Stimulated activated CD4-positive, alpha-beta T cell treated with anti-CD3 and anti-CD28 coated beads, Interleukin-1b, Interleukin-23, amount 100 ng/mL, for 24 hours (primary cell): ENCODE measurements around the gene ASTN1.

ENCODE experiments used
- DNase-seq, 4 experiments: peaks; one replicate each; pipeline ENCODE4 v3.0.0-alpha.2; 2020; ENCODE audit warnings: low read depth in 4 of 4, low spot score in 1 of 4

ASTN1 gene

DNA sequence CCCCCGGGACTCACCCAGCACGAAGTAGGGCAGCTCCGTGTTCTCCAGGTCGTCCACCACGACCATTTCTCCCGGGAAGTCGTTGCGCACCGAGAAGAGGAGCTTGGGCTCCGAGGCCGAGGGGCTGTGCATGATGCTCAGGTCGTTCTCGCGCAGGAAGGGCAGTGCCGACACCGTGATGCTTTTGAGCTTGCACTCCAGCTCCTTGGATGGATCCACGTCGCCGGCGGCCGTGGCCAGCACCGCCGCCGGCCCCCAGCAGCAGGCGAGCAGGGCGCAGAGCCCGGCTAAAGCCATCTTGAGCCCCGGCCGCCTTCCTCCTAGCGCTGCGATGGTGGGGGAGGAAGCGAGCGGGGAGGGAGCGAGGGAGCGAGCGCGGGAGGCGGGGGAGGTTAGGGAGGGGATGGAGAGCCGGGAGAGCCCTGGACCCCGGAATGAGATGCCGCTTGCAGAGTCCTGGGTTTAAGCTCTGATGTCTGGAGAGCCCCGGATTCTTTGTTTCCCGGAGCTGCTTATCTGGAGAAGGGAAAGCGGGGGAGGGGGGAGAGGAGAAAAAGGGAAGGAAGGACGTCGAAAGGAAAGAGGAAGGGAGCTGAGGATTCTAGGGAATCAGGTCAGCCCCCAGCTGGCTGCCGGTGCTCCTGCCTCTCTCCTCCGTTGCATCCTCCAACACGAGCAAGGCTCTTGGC, at the start of gene ASTN1:
Gene ASTN1, minus strand, starts transcription at position 333 of the 689 bp plus-strand sequence. Its CDS starts 36 bp downstream, at position 297.
- DNase-seq = no peak

DNA sequence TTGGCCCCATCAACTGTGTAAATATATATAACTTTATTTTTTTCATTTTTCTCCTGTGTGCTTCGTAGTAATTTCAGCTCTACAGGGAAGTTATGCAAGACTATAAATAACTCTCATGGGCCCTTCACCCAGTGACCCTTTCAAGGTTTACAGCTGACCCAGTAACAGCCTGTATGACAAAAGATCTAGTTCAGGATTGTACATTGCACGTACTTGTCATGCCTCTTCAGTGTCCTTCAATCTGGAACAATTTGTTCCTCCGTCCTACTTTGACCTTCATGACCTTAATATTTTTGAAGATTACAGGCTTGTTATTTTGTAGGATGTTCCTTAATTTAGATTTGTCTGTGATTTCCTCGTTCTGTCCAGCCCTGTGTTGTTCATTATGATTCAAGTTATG, 46.7 kb upstream of the ASTN1 start:
- DNase-seq = no peak

GRCh38 chr1:177210071-177210470, 45.6 kb upstream of the ASTN1 start:
- DNase-seq = no peak

DNA sequence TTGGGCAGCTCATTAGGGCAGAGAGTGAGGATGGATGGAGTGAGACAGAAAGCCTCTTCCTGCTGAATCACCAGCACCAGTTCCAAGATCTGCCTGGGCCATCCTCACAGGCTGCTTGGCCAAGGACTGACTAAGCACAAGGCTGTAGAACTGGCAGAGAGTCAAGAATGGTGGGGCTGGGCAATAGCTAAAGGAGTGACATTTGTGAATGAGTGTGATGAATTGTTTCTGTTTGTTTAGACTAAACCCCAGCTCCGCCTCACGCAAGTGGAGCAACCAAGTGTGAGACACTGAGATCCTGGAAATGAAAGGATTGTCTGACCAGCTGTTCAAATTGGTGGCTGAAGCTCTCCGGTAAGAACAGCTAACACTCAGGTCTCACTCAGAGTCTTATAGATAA, 44.8 kb upstream of the ASTN1 start:
- no peak for DNase-seq

- no peak for DNase-seq
Measured at GRCh38 chr1:177208920-177209319, 44.4 kb upstream of the ASTN1 start.

- no peak for DNase-seq
Measured at GRCh38 chr1:177206831-177207355, 42.4 kb upstream of the ASTN1 start.

GRCh38 chr1:177200290-177200689, 35.8 kb upstream of the ASTN1 start:
- DNase-seq = no peak

- no peak for DNase-seq
Measured at GRCh38 chr1:177198243-177198642, 33.7 kb upstream of the ASTN1 start.

DNA sequence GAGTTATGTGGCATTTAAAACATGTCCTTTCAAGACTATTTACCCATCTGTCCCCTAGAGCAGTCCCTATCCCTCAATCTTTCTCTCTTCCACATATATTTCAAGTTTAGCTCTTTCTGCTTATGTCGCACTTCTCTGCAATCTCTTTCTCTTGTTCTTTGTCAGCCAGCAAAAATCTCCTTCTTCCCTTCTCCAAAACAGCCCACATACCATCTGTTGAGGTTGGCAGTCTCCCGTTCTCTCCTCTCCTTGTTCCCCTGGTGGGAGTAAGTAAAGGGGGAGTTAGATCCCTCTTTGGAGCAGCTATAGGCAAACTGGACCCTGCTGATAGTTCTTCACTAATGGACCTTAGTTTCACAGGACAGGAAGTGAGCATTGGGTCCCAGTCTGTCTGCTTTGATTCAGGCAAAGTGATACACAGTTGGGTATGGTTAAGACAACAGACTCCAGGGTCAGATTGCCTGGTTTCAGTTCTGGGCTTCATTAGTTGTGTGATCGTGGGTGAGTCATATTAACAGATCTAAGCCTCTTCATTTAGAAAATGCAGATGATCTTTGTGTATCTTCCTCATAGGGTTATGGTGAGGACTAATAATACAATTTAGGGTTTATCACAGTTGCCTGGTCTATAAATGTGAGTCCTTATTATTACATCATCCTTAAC, 25.9 kb upstream of the ASTN1 start:
- no peak for DNase-seq

DNA sequence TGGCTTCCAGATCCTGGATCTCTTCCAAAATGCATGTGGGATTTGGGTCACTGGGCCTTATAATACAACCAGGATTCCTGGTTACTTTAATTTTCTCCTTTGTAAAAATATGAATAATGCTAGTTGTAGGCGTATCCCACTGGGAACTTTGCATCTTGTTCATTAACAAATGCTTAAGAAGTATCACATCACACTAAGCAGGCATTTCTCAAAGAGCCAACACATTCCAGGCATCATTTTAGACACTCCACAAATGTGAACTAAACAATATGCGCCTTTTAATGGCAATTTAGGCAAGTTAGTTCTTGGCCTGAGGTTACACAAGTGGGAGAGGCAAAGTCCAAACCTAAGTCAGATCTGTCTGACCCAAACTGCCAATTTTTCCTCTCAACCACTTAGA, 22.1 kb upstream of the ASTN1 start:
- no peak for DNase-seq

DNA sequence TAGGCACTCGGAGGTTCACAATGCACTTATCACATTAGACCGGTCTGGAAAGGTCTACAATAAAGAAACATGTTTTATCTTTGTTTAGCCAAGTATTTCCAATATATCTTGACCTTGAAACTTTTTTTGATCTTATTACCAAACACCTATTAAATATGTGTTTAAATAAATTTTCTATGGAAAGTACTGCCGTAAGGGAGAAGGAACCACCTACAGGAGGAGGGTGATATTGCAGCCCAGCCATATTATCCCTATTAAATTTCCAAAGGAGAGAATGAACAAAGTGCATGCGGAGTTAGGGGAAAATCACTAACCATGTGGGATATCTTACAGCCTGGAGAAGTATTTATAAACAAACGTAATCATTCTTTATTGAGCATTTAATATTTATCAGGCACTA, 20.7 kb upstream of the ASTN1 start:
- DNase-seq = no peak

DNA sequence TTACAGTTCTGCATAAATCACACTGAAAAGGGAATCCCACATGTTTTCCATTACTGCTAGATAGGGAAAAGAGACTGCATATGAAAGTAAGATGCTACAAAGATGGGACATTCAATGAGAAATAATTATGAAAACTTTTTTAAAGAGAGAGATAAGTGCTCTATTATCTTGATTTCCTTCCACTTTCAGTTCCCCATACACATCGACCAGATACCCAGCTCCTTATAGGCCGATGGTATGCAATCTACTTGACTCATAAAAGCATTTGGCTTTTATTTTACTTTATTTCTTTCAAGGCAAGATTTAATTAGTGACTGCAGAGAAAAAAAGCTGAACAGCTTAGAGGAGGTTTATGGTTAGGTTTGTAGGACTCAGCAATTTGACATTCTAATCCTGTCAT, 19.3 kb upstream of the ASTN1 start:
- DNase-seq = no peak

GRCh38 chr1:177181631-177182291, 17.2 kb upstream of the ASTN1 start:
- DNase-seq = peak in 1 of 4 experiments; percentile 18

- DNase-seq = no peak
Measured at GRCh38 chr1:177181280-177181630, 16.7 kb upstream of the ASTN1 start.

- DNase-seq = no peak
Measured at GRCh38 chr1:177174921-177175634, 10.6 kb upstream of the ASTN1 start.

- DNase-seq = no peak
Measured at GRCh38 chr1:177173976-177174375, 9.5 kb upstream of the ASTN1 start.

- no peak for DNase-seq
Measured at GRCh38 chr1:177172866-177173265, 8.4 kb upstream of the ASTN1 start.

DNA sequence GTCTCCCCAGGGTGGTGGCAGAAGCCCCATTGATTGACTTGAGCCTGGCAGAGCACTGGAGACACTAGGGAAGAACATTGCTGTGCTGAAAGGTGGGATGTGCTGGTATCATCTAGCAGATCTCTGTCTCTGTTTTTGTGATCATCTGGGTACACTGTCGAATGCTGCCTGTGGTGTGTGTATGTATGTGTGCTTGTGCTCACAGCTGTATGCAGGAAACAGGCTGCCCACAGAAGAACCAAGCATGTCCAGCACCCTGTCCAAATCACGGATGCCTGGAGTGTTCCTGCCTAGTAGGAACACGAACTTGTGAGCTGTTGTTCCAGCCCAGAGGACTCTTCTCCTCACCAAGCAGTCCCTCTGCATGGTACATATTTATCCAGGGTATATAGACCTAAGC, 7.8 kb upstream of the ASTN1 start:
- DNase-seq = no peak

DNA sequence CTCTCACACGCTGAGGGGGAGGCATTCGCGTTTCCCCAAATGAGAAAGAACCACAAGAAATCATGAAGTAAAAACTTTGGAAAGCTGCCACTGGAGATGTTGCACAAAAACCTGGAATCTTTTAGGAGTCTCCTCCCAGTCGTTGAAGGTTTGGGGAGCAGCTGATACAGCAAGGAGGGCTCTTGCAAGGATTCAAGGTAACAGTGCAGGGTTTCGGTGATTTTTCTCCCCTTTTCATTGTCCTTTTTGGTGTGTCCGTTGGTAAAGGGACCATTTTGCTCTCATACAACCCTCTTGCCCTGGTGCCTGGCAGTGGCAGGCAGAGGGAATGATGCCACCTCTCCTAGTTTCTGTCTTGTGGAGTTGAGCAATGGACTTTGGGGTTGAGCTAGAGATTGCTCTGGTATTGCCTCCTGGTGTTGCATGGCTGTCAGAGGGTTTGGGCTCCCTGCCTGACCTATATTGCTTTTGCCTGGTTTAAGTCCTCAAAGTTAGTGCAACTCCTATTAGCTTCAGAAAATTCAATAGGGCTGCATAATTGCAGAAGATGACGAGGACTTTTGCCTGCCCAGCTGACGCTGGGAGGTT, 7.1 kb upstream of the ASTN1 start:
- DNase-seq = no peak

DNA sequence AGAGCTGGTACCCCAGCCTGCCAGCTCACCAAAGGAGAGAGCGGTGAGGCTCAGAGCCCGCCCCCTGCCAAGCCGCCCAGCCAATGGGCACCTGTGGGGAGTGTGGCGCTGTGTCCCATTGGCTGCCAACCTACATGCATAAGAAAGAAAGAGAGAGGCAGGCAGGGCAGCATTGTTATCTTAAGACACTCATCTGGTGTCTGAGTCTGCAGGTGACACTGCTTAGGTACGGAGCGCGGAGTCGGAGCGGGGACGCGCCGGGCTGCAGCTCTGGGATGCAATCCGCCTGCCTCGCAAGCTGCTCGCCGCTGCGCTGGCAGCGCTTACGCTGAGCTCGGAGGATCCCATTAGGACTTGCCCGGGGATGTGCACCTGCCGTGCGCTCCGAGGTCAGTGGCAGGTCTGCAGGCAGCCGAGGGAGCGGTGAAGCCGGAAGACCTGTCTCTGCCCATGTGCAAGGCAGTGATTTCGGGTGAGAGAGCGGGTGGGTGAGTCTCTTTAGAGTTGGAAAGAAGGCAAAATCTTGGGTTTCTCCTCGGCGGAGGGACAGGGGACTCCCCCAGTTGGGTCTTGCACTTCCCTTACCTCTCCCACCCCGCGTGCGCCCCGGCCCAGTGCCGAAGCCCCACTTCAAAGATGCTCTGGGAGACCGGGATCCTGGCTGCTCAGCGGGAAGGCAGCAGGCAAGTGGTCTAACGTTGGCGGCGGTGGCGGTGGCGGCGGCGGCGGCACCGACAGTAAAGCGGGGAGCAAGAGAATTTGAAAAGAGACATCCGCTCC, 6.4 kb upstream of the ASTN1 start, which contains the start of gene BRINP2:
Gene BRINP2, plus strand, starts transcription at position 203 of the 780 bp plus-strand sequence. CDS start 58,919 bp downstream, outside the sequence.
- DNase-seq = no peak
